Spleen (tissue), 11 donors: ENCODE data around the gene GALNT15. TPM values are rescaled to one million over a fixed set of nuclear protein-coding genes. Genes with fewer than 3 reads are reported as not detected.

ENCODE experiments used
- DNase-seq: peaks from one replicate; pipeline ENCODE4 v3.0.0-alpha.2; 2020
- H3K27ac ChIP-seq, 8 donors: fragments of 200-600 bp; sonication (generic) in 7 of 8; 1 replicate in 4 of 8; 2 replicates in 4 of 8; pipeline versions ENCODE4 v1.5.0 to v1.8.0; 2016 to 2021; ENCODE audit warnings: inconsistent platforms in 4 of 8, mild to moderate bottlenecking in 4 of 8, moderate library complexity in 1 of 8
- H3K27me3 ChIP-seq, 7 donors: fragments of 200-600 bp; sonication (generic) in 6 of 7; replicated peaks in 1 of 7; 1 replicate in 4 of 7; 2 replicates in 3 of 7; pipeline versions ENCODE4 v1.5.0 to v1.8.0; 2016 to 2021; ENCODE audit warnings: inconsistent platforms in 3 of 7, mild to moderate bottlenecking in 1 of 7
- H3K36me3 ChIP-seq, 6 donors: fragments of 200-600 bp; sonication (generic) in 5 of 6; 1 replicate in 4 of 6; 2 replicates in 2 of 6; pipeline versions ENCODE4 v1.5.0 to v1.8.0; 2016 to 2021; ENCODE audit warnings: inconsistent platforms in 2 of 6
- H3K4me1 ChIP-seq, 6 donors: fragments of 200-600 bp; sonication (generic) in 5 of 6; 1 replicate in 3 of 6; 2 replicates in 3 of 6; pipeline versions ENCODE4 v1.5.0 to v1.8.0; 2016 to 2021; ENCODE audit warnings: inconsistent platforms in 3 of 6
- H3K4me3 ChIP-seq, 8 donors: fragments of 200-600 bp; sonication (generic) in 7 of 8; 1 replicate in 4 of 8; 2 replicates in 4 of 8; pipeline versions ENCODE4 v1.5.0 to v1.8.0; 2016 to 2021; ENCODE audit warnings: inconsistent platforms in 4 of 8, mild to moderate bottlenecking in 4 of 8, moderate library complexity in 2 of 8
- H3K9me3 ChIP-seq, 8 donors: fragments of 200-600 bp; sonication (generic) in 7 of 8; 1 replicate in 4 of 8; 2 replicates in 4 of 8; pipeline versions ENCODE4 v1.5.0 to v1.8.0; 2016 to 2021; ENCODE audit warnings: inconsistent platforms in 4 of 8
- CTCF ChIP-seq, 11 experiments: fragments of 200-600 bp in 7 of 11; fragments of 450-650 bp in 4 of 11; sonication (generic) in 4 of 11; IDR thresholded peaks in 8 of 11; conservative IDR thresholded peaks in 3 of 11; 1 replicate in 7 of 11; 2 replicates in 4 of 11; pipeline versions ENCODE4 v1.4.0 to v1.8.0; 2016 to 2021; ENCODE audit warnings: antibody characterized with exemption in 11 of 11, inconsistent platforms in 4 of 11, mild to moderate bottlenecking in 1 of 11
- POLR2A ChIP-seq, 3 donors: fragments of 450-650 bp; IDR thresholded peaks; one replicate each; pipeline ENCODE4 v1.5.1; 2017; ENCODE audit warnings: antibody characterized with exemption in 3 of 3, mild to moderate bottlenecking in 1 of 3
- POLR2AphosphoS5 ChIP-seq, 3 donors: sonication (generic); formaldehyde crosslinking; IDR thresholded peaks; one replicate each; pipeline ENCODE4 v1.5.1; 2017; ENCODE audit warnings: antibody characterized with exemption in 3 of 3
- WGBS, 5 donors: extraction: QIAGEN DNeasy Blood & Tissue Kit in 3 of 5; methylation state at CpG; one replicate each; pipeline versions ENCODE4 v1.1.5 to v1.1.7; 2013 to 2018; 5-methylcytosine and 5-hydroxymethylcytosine counted together
- intact Hi-C: fragments of 100-400 bp; cut with DNase I; formaldehyde crosslinking; loops from one replicate; pipeline ENCODE4 v1.15.0; 2023; ENCODE audit warnings: low total_unique reads
- polyA plus RNA-seq, 3 donors: library from polyadenylated mRNA; stranded (reverse); fragments of 200-250 nt; gene quantifications; one replicate each; pipeline ENCODE4 v1.2.1, GENCODE V29; 2013
- total RNA-seq, 7 donors: library from RNA; depleted of rRNA in 3 of 7; stranded (reverse); fragments of >200 nt in 3 of 7; fragmentation: NEBNext Ultra II Directional in 4 of 7; extraction: Animal tissue kit (Norgen Biotek cat#: 25700) in 4 of 7; gene quantifications; one replicate each; pipeline versions ENCODE4 v1.1.0 to v1.2.1, GENCODE V29; 2016 to 2021
- donor health status: healthy with polysubstance abuse.
- donor health status: DM: no; HTN: no; CAD: no; lungs with moderate emphysema.
- donor health status: DM: no; HTN: no; CAD: no.
- donor health status: Bipolar disorder and iron deficiency.
- donor health status: healthy.
- donor health status: DM: no; HTN: no; CAD: no.
- donor health status: DM: yes; HTN: yes; CAD: no.

The GALNT15 gene
- total and polyA plus RNA-seq, 10 donors, result 2.5 to 147 (median 42.1) TPM

DNA sequence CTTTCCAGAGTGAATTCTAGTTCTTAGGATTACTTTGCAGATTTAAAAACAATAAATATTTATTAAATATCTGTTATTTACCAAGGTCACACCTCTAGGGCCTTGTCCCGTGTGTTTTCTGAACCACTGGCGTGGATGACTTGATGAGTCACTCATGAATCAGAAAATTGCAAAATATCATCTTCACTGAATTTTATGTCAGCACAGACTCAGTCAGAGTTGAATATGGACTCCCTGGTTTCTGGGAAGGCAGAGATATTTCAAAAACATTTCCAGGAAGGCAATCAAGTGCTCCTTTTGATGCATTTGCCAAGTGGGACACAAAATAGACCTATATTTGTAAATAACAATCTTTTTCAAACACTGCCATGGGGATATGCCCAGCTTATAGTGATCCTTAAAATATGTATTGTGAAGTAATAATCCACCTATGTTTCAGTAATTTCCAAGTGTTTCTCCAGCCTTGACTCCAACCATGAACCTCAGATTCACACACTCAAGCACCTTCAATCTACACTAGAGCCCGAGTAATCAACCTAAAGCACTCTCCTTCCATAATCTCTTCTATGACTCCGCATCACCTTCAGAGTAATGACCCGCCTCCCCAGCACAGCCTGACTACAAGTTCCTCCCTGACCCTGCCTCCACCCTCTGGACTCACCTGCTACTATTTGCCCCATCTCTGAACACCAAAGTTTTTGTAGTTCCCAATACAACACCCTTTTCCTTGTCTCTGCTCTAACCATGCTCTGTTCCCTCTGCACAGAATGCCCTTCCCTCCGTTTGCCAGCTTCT, 65.9 kb downstream of the GALNT15 start:
- DNase-seq, result no peak
- no peak overlapping the region for H3K4me3 ChIP-seq
- TF ChIP-seq POLR2A (IDR thresholded peaks at IDR 0.05) (no peak), CTCF (IDR thresholded peaks at IDR 0.05 in 8 of 11, conservative IDR thresholded peaks at IDR 0.05 in 3 of 11) (no peak), POLR2AphosphoS5 (IDR thresholded peaks at IDR 0.05) (no peak)
- H3K27ac ChIP-seq, result no peak overlapping the region
- H3K9me3 ChIP-seq, result no peaks in the 10 kb centered on the region
- intact Hi-C loops, result loop anchor here (5.0 kb wide), 1 partner anchor 193 kb away; no protein-coding TSS in a partner anchor
- H3K4me1 ChIP-seq, result peaks cover 0 to 12% (median 1%) of the 10 kb centered on the region in 6 donors
- H3K36me3 ChIP-seq, result no peaks in the 10 kb centered on the region
- H3K27me3 ChIP-seq, result no peaks in the 10 kb centered on the region
- 67 to 87% (median 75%) methylated on average over 6 of the region's 6 CpGs for WGBS, 5 donors

DNA sequence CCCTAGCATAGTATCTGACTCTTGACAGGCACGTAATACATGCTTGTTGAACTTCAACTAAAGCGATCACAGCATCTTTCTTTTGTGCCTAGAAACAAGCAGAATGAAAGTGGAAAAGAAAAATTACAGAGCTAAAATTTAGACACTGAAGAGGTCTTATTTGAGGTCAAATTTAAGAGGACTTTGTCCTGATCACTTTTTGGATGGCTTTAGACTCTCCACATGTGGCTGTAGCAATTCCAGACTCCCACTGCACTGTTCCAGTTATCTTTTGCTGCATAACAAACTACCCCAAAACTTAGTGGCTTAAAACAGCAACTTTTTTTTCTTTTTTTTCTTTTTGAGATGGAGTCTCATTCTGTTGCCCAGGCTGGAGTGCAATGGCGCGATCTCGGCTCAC, 66.7 kb downstream of the GALNT15 start:
- Histone ChIP-seq H3K36me3 (no peaks in the 10 kb centered on the region), H3K4me1 (peaks cover 0 to 12% (median 1%) of the 10 kb centered on the region in 6 donors), H3K4me3 (no peak overlapping the region), H3K9me3 (no peaks in the 10 kb centered on the region), H3K27ac (no peak overlapping the region), H3K27me3 (no peaks in the 10 kb centered on the region)
- TF ChIP-seq POLR2A (IDR thresholded peaks at IDR 0.05), result no peak
- no peak for TF ChIP-seq CTCF (IDR thresholded peaks at IDR 0.05 in 8 of 11, conservative IDR thresholded peaks at IDR 0.05 in 3 of 11)
- no peak for TF ChIP-seq POLR2AphosphoS5 (IDR thresholded peaks at IDR 0.05)
- intact Hi-C loops, result loop anchor here (5.0 kb wide), 1 partner anchor 194 kb away; no protein-coding TSS in a partner anchor
- WGBS, 5 donors, result 93 to 99% (median 96%) methylated on average over 5 of the region's 5 CpGs
- no peak for DNase-seq

DNA sequence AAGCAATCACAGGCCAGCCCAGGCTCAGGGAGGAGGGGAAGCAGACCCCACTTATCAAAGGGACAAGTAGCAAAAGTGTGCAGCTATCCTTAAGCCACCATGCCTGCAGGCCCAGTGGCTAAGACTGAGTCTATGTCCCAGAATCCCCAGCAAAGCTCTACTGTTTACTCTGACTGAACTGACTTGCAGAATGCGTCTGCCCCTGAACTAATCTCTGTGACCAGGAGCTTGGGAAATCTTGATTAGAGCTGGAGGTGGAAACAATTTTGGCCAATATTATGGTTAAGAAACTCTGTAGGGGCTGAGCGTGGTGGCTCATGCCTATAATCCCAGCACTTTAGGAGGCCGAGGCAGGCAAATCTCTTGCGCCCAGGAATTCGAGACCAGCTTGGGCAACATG, 67.7 kb downstream of the GALNT15 start:
- 93 to 99% (median 96%) methylated on average over 5 of the region's 5 CpGs for WGBS, 5 donors
- H3K27me3 ChIP-seq, result no peaks in the 10 kb centered on the region
- TF ChIP-seq POLR2A (IDR thresholded peaks at IDR 0.05), result no peak
- TF ChIP-seq POLR2AphosphoS5 (IDR thresholded peaks at IDR 0.05), result no peak
- no peak for TF ChIP-seq CTCF (IDR thresholded peaks at IDR 0.05 in 8 of 11, conservative IDR thresholded peaks at IDR 0.05 in 3 of 11)
- peaks cover 1 to 14% (median 3%) of the 10 kb centered on the region in 6 donors for H3K4me1 ChIP-seq
- peak; percentile 17 for DNase-seq
- no peaks in the 10 kb centered on the region for H3K36me3 ChIP-seq
- intact Hi-C loops, result loop anchor here (5.0 kb wide), 1 partner anchor 195 kb away; no protein-coding TSS in a partner anchor
- H3K27ac ChIP-seq, result no peak overlapping the region
- H3K4me3 ChIP-seq, result no peak overlapping the region
- no peaks in the 10 kb centered on the region for H3K9me3 ChIP-seq
